HG03066 (cell line): ENCODE data around the gene CHRNB1.
A peak's percentile ranks its signal among the peaks of the same experiment; 100 is the strongest.

ENCODE experiments used
- ATAC-seq: cut with Tn5 transposase; IDR thresholded peaks from one replicate; pipeline ENCODE4 v1.9.1; 2021; ENCODE audit warnings: low read depth; ENCODE audit not compliant: unreplicated experiment

CHRNB1 gene, protein sequence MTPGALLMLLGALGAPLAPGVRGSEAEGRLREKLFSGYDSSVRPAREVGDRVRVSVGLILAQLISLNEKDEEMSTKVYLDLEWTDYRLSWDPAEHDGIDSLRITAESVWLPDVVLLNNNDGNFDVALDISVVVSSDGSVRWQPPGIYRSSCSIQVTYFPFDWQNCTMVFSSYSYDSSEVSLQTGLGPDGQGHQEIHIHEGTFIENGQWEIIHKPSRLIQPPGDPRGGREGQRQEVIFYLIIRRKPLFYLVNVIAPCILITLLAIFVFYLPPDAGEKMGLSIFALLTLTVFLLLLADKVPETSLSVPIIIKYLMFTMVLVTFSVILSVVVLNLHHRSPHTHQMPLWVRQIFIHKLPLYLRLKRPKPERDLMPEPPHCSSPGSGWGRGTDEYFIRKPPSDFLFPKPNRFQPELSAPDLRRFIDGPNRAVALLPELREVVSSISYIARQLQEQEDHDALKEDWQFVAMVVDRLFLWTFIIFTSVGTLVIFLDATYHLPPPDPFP

DNA sequence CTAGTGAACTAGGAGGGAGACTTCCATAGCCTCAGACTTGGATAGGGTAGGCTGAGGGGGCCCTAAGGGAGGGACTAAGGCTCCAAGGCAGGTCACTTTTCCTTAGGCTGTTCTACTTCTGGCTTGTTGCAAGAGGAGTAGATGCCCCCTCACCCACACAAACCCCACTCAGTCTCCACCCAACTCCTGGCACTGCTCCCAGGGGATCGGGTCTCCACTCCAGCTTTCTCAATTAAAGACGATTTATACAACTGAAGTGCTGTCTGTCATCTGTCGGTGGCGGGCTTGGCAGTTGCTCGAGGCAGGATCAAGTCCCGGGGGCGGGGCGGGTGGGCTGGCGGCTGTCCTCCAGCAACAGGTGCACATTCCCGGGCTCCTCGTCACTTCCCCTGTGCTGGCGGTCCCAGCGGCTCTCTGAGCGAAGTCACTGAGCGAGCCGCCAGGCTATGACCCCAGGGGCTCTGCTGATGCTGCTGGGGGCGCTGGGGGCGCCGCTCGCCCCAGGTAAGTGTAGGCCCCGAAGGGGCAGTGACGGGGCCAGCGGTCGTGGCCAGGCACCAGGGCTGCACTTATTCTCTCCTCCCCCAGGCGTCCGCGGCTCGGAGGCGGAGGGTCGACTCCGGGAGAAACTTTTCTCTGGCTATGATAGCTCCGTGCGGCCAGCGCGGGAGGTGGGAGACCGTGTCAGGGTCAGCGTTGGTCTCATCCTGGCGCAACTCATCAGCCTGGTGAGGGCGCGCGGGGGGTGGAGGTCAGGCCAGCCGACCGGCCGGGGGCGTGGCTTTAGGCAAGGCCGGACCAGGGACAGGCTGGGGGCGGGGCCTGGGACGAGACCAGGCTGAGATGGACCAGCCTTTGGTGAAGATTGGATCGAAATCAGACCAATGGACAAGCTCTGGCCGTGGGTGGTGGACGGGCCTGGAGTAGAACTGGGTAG lies at the start of gene CHRNB1:
TSS of gene CHRNB1 (plus strand) at position 380 of the 937 bp plus-strand sequence. CDS start at position 447, 67 bp downstream.
- no peak for ATAC-seq

DNA sequence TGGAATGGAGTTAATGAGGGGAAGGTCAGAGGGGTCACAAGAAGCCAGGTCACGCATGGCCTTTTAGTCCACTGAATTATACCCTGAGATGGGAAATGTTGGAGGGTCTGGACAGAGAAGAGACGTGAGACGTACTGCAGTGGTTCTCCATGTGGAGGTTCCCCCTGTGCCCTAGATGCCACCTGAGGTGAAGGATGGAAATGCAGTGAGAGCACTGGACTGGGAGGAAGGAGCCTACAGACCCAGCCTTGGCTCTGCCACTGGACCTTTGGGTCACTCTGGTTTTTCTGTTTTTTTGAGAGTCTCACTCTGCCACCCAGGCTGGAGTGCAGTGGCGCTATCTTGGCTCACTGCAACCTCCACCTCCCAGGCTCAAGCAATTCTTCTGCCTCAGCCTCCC lies 48.7 kb upstream of the CHRNB1 start:
- no peak for ATAC-seq

DNA sequence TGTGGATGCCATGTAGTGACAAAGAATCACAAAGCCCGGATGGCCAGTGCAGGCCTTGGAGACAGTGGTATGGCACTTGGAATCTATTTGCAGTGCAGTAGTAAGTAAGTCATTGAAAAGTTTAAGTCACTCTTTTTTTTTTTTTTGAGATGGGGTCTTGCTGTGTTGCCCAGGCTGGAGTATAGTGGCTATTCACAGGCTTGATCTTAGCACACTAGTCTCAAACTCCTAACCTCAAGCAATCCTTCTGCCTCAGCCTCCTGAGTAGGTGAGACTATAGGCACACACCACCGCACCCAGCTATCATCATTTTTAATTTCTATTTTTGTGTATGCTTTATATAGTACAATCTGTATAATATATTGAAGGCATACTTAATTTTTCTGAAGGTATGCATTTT lies 46.2 kb upstream of the CHRNB1 start:
- no peak for ATAC-seq

DNA sequence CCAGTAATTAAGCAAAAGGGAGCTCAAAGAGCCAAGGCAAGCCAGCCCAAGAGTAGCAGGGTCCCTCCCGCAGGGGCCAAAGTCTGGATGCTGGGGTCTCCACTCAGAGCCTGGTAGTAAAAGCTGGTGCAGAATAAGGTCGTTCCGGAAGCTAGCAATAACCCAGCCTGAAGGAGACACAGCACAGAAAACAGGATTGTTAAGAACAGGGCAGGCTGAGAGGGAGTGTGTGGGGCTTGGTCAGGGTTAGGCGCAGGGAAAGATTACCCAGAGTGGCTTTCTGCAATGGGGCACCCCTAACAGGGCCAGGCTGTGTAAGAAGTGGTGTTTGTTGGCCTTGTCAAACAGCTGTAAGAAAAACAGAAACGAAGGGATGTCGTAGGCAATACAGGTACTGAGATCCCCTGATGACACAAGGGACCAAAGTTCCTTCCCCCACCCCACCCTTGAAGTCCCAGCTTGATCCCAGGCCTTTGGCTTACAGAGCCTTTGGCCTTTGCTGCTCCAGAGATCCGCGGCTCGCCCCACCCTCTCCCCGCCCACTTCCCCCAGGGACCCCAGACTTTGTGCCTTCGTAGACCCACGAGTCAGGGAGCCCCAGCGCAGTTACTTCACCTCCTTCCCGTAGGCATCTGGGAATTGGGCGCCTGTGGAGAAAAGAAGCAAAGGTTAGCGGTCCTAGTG lies 41.7 kb upstream of the CHRNB1 start:
- ATAC-seq, result no peak

DNA sequence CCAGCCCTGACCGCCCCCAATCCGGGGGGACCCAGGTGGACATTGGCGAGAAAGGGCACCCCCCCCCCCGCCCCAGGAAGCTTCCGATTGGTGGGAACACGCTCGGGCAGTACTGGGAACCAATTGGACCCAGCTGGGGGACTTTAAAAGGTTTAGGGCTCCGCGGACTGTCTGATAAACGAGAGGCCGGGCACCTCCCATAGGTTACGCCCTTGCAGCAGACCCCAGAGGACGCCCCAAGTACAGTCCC lies 41.2 kb upstream of the CHRNB1 start:
- ATAC-seq, result peak; percentile 14

DNA sequence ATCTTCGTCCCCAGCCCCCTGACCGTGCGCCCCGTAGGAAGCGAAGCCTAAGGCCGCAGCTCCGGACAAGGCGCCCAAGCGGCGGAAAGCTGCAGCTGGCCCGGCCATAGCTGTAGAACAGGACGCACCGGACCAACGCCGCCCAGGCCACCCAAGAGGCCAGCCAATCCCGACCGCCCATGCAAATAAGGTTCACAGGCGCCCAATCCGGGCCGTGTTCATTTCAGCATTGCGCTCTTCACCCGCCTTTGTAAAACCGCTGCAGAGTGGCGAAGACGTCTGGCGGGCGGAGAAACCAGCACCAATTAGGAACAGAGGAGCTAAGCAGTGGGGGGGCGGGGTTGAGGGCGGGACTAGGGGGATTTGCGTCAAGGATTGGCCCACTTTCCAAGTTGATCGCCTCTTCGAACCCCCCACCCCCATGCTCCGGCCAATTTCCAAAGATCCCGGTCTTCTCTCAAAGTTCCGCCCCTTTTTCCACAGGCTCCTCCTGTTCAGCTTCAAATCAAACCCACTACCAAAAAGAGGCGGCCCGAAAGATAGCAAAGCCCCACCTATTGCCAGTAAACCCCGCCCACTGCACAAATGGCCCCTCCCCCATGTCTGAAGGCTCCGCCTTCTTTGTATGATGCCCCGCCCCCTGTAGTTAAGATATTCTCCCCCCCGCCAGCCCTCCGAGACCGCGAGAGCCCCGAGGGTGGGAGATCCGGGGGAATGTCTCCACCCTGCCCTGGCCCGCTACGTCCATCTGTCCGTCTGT lies 40.7 kb upstream of the CHRNB1 start, which contains the start of gene TMEM256:
TSS of gene TMEM256 (minus strand) at position 121 of the 760 bp plus-strand sequence. CDS start at position 108, 13 bp downstream.
- ATAC-seq, result peak; percentile 87

DNA sequence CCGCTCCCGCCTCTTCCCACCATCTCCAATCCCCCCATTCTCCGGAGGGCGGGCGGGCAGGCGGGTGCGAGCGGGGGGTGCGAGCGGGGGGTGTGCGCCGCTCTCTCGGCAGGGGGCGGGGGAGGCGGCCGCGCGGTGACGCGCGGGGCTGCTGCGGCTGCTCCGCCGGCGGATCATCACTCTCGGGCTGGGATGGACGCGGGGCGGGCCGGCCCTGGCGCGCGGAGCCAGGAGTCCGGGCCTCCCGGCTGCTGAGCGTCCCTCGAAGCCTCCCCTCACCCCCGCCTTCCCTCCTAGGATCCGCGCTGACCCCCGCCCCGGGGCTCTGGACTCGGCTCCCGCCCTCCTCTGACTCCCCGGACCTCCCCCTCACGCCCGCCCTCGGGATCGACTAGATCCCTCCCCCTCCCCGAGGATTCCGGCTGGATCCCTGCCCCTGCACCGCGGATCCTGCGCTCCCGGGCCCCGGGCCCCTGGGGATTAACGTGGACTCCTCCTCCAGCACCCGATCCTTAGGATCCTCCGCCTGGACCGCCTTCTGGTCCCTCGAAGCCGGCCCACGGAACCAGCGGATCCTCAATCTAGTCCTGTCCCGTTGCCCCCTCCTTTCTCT lies 40.0 kb upstream of the CHRNB1 start:
- peak; percentile 8 for ATAC-seq

DNA sequence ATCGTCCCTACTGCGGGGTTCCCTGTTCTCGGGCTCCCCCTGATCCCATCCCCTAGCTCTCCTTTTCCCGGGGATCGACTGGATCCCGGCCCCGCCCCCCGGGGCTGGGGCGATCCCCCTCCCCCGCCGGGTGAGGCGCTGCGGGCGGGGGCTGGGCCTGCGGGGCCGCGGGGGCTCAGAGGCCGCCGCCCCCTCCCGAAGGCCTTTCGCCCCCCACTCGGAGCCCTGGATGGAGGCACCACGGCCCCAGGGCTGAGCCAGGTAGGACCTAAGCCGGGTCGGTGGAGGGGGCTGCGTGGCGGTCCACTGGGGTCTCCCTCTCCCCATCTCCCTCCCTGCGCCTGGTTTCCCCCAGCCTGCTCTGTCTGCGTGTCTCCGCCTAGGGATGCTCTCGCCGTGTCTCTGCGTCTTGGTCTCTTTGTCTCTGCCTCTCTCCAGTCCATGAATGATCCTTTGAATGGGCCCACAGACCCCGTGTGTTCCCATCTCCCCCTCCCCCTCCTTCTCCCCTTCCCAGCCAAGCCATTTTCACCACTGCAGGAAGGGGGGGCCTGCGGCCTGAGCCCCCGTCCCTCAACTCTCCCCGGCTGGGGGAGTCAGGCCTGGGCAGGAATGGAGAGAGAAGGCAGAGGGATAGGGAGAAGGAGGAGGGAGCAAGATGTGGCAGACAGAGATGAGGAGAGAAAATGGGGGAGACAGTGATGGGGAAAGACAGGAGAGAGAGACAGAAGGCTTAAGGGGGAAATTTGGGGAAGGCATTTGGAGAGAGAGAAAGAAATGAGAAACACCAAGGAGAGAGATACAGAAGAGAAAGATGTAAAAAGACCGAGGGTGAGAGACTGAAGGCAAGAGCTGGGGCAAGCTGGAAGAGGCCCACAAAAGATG lies 39.3 kb upstream of the CHRNB1 start:
- ATAC-seq, result no peak

DNA sequence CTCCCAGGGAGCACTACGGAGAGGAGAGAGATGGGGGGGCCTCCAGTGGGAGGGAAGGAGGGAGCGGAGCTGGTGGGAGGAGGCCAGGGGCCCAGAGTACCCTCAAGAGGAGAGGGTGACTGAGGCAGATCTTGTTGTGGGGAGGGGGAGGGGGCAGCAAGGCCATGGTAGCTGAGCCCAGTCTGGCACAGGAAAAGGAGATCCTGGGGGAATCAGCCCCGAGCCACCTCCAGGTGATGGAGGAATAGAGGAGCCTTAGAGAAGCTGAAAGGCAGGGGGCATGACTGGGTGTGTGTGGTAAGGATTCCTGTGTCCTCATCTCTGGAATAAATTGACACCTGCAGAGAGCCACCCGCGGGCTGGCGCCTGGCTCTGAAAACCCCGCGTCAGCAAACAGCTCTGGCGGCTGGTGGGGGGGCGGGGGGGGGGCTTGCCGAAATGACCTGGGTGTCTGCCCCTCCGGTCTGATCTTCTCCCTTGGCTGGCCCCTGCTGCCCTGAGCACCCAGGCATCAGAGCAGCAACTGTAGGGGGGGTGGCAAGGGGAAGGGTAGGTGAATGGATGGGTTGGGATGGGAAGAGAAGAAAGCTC lies 38.5 kb upstream of the CHRNB1 start:
- no peak for ATAC-seq

DNA sequence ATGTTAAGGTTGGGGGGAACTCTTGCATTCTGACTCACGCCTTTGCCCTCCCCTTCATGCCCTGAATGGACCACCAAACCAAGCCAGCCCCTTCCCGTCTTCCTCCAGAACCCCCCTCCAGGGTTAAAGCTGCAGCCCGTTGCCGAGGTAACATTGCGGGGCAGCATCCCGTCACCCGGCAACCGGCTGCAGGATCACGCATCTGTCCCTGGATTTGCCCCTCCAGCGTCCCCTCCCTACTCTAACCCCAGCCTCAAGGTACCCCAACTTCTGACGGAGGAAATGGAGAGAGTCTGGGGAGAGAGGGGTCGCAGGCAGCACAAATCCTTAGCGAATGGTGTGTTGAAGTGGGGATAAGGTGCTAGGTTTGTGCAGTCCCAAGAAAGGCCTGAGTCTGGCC lies 37.8 kb upstream of the CHRNB1 start:
- no peak for ATAC-seq

DNA sequence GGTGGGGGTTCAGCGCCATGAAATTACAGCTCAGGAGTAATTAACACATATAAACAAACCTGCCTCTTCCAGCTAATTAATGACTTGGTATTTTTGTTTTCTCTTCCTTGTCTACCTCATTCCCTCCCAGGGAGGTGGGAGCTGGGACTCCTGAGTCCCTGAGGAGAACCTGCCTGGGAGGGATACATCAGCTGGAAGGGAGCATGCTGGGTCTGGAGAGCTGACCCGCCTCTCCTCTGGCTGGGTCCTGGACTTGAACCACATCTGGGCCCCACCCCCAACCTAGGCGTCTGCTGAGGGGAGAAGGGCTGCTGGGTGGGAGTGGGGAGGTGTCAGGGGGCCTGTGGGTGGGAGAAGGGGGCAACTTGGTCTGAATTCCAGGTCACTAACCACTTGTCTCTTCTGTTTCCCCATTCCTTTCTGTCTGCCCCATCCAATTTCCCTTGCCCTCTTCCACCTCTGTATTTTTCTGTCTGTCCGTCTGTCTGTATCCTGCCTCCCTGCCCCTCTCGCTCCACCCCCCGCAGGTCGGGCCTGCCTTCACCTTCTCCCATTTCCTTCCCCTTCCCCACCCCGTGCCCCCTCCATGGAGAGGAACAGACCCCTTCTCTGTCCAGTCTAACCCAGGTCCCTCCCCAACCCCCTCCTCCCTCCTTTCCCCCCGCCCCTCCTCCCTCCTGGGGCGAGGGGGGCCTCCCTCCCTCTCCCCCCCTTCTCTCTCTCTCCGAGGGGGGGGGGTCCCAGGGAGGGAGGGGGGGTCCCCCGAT lies 37.2 kb upstream of the CHRNB1 start, which contains the start of gene NLGN2:
TSS of gene NLGN2 (plus strand) at position 361 of the 767 bp plus-strand sequence. CDS start 411 bp downstream, outside the sequence.
- ATAC-seq, result no peak

DNA sequence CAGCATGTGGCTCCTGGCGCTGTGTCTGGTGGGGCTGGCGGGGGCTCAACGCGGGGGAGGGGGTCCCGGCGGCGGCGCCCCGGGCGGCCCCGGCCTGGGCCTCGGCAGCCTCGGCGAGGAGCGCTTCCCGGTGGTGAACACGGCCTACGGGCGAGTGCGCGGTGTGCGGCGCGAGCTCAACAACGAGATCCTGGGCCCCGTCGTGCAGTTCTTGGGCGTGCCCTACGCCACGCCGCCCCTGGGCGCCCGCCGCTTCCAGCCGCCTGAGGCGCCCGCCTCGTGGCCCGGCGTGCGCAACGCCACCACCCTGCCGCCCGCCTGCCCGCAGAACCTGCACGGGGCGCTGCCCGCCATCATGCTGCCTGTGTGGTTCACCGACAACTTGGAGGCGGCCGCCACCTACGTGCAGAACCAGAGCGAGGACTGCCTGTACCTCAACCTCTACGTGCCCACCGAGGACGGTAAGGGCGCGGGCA lies 36.6 kb upstream of the CHRNB1 start:
- no peak for ATAC-seq

DNA sequence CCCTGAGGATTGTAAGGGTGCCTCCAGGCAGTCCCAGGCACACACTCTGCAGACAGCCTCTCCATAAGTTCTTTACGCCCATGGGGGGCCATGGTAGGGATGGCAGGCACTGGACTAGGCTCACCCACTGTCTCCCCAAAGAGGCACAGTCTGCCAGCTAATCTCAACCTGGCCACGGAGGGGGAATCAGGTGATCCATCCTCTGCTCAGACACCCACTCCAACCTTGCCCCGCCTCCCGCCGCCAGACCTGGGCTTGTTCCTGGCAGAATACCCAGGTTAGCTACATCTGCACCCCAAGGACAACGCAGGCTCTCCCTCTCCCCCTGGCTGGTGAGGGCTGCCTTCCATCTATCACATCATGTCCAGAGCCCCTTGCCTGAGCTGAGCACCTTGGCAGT lies 36.0 kb upstream of the CHRNB1 start:
- ATAC-seq, result no peak

DNA sequence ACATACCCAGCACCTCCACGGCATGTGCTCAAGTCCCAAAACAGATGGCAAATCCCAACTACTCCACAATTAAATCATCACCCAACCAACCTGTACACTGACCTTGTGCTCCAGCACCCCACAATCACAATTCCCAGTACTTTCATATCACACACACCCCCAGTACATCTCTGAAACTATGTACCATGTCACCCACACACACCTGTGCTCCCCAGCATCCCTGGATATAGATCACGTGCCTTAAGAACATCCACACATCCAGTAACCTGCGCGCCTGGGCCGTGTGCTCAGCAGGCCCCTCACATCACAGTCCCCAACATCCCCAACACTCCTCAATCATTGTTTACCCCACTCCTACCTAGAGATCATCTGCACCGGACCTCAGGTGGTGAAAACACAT lies 35.1 kb upstream of the CHRNB1 start:
- ATAC-seq, result no peak

DNA sequence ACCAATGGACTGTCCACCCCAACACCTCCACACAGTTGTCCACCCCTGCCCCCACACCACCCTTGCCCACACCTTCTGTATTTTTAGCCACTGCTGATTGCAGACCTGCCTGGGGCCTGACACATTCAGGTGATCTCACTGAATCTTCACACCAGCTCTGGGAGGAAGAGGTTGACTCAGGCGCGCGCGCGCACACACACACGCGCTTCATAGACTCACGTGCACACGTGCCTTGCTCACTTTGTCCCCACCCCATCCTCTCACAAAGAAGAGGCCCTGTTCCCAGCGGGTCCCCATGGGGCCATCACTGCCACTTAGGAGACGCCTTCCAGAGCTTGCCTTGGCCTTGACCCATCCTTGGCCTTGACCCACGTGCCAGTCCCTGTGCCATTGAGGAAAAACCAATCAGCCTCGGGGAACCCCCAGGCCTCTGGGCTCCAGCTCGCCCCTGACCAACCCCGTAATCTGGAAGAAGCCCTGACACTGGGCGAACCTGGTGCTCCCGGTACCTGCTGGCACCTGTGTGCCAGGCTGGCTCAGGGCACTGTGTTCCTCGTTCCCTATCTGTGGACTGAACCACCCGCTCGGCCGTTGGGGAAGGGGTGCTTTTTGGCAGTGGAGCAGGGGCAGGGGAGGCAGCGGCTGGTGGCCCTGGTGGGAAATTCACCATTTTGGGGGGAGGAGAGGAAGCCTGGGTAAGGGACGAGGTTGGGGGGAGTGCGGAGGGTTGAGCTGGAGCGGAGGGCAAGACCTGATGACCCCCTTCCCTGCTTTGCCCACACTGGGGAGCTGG lies 34.0 kb upstream of the CHRNB1 start:
- no peak for ATAC-seq

DNA sequence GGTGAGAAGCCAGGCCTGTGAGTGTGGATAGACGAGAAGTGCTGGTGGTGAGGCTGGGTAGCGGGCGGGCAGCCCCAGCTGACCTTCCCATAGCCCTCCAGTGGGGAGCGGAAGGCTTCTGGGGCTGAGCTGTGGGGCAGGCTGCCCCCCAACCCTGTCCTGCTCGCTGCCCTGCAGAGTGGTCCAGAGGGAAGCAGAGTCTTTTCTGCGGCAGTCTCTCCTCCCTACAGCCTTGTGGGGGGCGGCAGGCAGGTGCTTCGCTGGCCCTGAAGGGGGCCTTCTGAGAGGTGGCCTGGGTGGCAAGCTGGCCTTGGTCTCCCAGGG lies 33.5 kb upstream of the CHRNB1 start:
- no peak for ATAC-seq
